ENCODE data around the gene KCNMA1. TPM values are rescaled to one million over a fixed set of nuclear protein-coding genes. Genes with fewer than 3 reads are reported as not detected.

KCNMA1 gene
- total RNA-seq, 1 experiment from 2014 or later, result 0.70 TPM

- no peak overlapping the region for H3K27ac ChIP-seq
- no peaks in the 10 kb centered on the region for H3K9me3 ChIP-seq (ENCODE audit: insufficient read depth, low read depth)
- no peak for DNase-seq
- no peak overlapping the region for H3K4me2 ChIP-seq
- H3K36me3 ChIP-seq (ENCODE audit: low read depth), result no peaks in the 10 kb centered on the region
- intact Hi-C loops (cut with micrococcal nuclease; ENCODE audit: unreplicated experiment), result no loop called here
- BruUV-seq (replicated peaks), result no TSS peak
- no peaks in the 10 kb centered on the region for H3K4me1 ChIP-seq (replicated peaks; ENCODE audit: insufficient read depth)
- no peaks in the 10 kb centered on the region for H4K20me1 ChIP-seq (ENCODE audit: insufficient read depth)
- H3K27me3 ChIP-seq (ENCODE audit: insufficient read depth, low read depth), result no peaks in the 10 kb centered on the region
- ChIA-PET CTCF (no interaction called here), POLR2A (ENCODE audit: unreplicated experiment) (no interaction called here)
- no peaks in the 10 kb centered on the region for H3K79me2 ChIP-seq (ENCODE audit: low read depth)
- H2AFZ ChIP-seq, result no peak overlapping the region
- TF ChIP-seq CTCF (conservative IDR thresholded peaks at IDR 0.05), result no peak
- TF ChIP-seq EZH2 (IDR thresholded peaks at IDR 0.05; ENCODE audit: low read depth), result no peak
- H3K4me3 ChIP-seq, result no peak overlapping the region
- H3K9me2 ChIP-seq (ENCODE audit: insufficient read depth), result peaks cover 6% of the 10 kb centered on the region; the same call in 1 of the 2 replicates
- no peaks in the 10 kb centered on the region for H3F3A ChIP-seq (ENCODE audit: insufficient read depth, low read depth)
Observed at GRCh38 chr10:77146712-77147336, 490.8 kb downstream of the KCNMA1 start.

GRCh38 chr10:77144656-77145055, 493.0 kb downstream of the KCNMA1 start:
- Histone ChIP-seq H3K4me1 (replicated peaks; ENCODE audit: insufficient read depth) (no peaks in the 10 kb centered on the region), H3K4me3 (no peak overlapping the region), H4K20me1 (ENCODE audit: insufficient read depth) (no peaks in the 10 kb centered on the region), H3K27me3 (ENCODE audit: insufficient read depth, low read depth) (no peaks in the 10 kb centered on the region), H3K79me2 (ENCODE audit: low read depth) (no peaks in the 10 kb centered on the region), H3K4me2 (no peak overlapping the region), H3K27ac (no peak overlapping the region), H3K9me3 (ENCODE audit: insufficient read depth, low read depth) (no peaks in the 10 kb centered on the region), H2AFZ (no peak overlapping the region), H3K9me2 (ENCODE audit: insufficient read depth) (peaks cover 6% of the 10 kb centered on the region; the same call in 1 of the 2 replicates), H3K36me3 (ENCODE audit: low read depth) (no peaks in the 10 kb centered on the region), H3F3A (ENCODE audit: insufficient read depth, low read depth) (no peaks in the 10 kb centered on the region)
- no peak for TF ChIP-seq CTCF (conservative IDR thresholded peaks at IDR 0.05)
- TF ChIP-seq EZH2 (IDR thresholded peaks at IDR 0.05; ENCODE audit: low read depth), result no peak
- intact Hi-C loops (cut with micrococcal nuclease; ENCODE audit: unreplicated experiment), result no loop called here
- no peak for DNase-seq
- BruUV-seq (replicated peaks), result no TSS peak
- ChIA-PET POLR2A (ENCODE audit: unreplicated experiment) (no interaction called here), CTCF (no interaction called here)

- no peaks in the 10 kb centered on the region for H3K36me3 ChIP-seq (ENCODE audit: low read depth)
- H3K27ac ChIP-seq, result no peak overlapping the region
- no peaks in the 10 kb centered on the region for H3K79me2 ChIP-seq (ENCODE audit: low read depth)
- BruUV-seq (replicated peaks), result no TSS peak
- no peak overlapping the region for H3K4me2 ChIP-seq
- H3K9me2 ChIP-seq (ENCODE audit: insufficient read depth), result peaks cover 10% of the 10 kb centered on the region; the same call in 1 of the 2 replicates
- no peak overlapping the region for H3K4me3 ChIP-seq
- H3K9me3 ChIP-seq (ENCODE audit: insufficient read depth, low read depth), result no peaks in the 10 kb centered on the region
- no peak overlapping the region for H2AFZ ChIP-seq
- no peaks in the 10 kb centered on the region for H3K27me3 ChIP-seq (ENCODE audit: insufficient read depth, low read depth)
- H3K4me1 ChIP-seq (replicated peaks; ENCODE audit: insufficient read depth), result no peaks in the 10 kb centered on the region
- intact Hi-C loops (cut with micrococcal nuclease; ENCODE audit: unreplicated experiment), result no loop called here
- H3F3A ChIP-seq (ENCODE audit: insufficient read depth, low read depth), result 0 out of 2 replicates have a peak, but pooled peaks cover 3% of the 10 kb centered on the region
- H4K20me1 ChIP-seq (ENCODE audit: insufficient read depth), result no peaks in the 10 kb centered on the region
- TF ChIP-seq CTCF (conservative IDR thresholded peaks at IDR 0.05) (no peak), EZH2 (IDR thresholded peaks at IDR 0.05; ENCODE audit: low read depth) (no peak)
- peak in 1 of 2 experiments; percentile 20 for DNase-seq
- ChIA-PET CTCF (no interaction called here), POLR2A (ENCODE audit: unreplicated experiment) (interaction anchor here (0.7 kb wide), 1 partner anchor 131 kb away, joined by 3 read pairs; no protein-coding TSS in a partner anchor)
Observed at GRCh38 chr10:77139252-77140160, 498.1 kb downstream of the KCNMA1 start.

Data from PC-9 (cell line).